ENCODE measurements around the gene KCNH6. TPM values are rescaled to one million over a fixed set of nuclear protein-coding genes. Genes with fewer than 3 reads are reported as not detected.

KCNH6 gene
- total RNA-seq, 2 experiments from 2014 or later, result not detected

DNA sequence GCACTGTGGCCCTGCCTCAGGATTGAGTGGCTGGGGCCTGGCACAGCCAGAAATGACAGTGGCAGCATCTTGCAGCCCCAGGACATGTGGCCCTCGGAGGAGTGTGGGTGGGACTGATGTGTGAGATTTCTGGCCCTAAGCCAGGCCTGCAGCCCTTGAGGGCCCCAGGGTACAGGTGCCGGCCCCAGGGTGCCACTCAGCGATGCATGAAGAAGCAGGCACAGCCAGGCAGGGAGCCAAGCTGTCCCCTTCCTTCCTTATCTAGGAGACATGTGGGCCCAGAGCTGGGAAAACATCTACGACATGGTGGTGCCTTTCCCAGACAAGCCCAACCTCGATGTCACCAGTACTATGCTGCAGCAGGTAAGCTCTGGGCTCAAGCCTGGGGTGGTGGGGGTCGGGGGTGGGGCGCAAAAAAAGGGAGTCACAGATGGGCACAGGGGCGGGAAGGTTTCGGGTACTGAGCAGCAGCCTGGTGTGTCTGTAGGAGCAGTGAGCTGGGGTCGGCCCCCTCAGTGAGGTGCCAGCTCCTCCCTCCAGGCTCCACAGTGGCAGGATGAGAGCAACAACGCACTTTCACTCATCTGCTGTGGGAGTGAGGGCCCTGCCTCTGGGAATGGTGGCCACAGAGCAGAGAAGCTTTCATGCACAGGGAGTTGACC lies 42.2 kb upstream of the KCNH6 start:
- peaks cover 20% of the 10 kb centered on the region for H3K27me3 Mint-ChIP-seq
- H3K9me3 Mint-ChIP-seq (ENCODE audit: low read depth), result no peaks in the 10 kb centered on the region
- DNase-seq (no peak), ATAC-seq (no peak)
- peaks cover 10% of the 10 kb centered on the region for H3K4me1 Mint-ChIP-seq
- no peak overlapping the region for H3K4me3 Mint-ChIP-seq
- CTCF ChIA-PET, result interaction anchor here (1.2 to 10.5 kb wide), 4 partner anchors 12 to 131 kb away, joined by 4 to 324 read pairs (median 36); no protein-coding TSS in a partner anchor
- no peaks in the 10 kb centered on the region for H3K36me3 Mint-ChIP-seq
- H3K27ac Mint-ChIP-seq, result no peak overlapping the region

DNA sequence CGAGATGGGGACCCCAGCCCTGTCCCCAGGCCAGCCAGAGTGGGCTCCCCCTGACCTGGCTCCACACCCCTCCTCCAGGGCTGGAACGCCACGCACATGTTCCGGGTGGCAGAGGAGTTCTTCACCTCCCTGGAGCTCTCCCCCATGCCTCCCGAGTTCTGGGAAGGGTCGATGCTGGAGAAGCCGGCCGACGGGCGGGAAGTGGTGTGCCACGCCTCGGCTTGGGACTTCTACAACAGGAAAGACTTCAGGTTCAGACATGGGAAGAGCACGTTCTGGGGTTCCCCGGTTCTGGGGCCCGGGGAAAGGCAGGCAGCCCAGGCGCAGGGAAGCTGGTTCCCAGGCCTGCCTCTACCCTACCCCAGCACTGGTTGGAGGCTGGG lies 41.7 kb upstream of the KCNH6 start:
- peaks cover 10% of the 10 kb centered on the region for H3K4me1 Mint-ChIP-seq
- H3K27ac Mint-ChIP-seq, result no peak overlapping the region
- no peaks in the 10 kb centered on the region for H3K36me3 Mint-ChIP-seq
- DNase-seq (no peak), ATAC-seq (no peak)
- H3K9me3 Mint-ChIP-seq (ENCODE audit: low read depth), result no peaks in the 10 kb centered on the region
- no peak overlapping the region for H3K4me3 Mint-ChIP-seq
- CTCF ChIA-PET, result interaction anchor here (1.2 to 10.5 kb wide), 3 partner anchors 46 to 130 kb away, joined by 4 to 324 read pairs (median 53); no protein-coding TSS in a partner anchor
- H3K27me3 Mint-ChIP-seq, result peaks cover 17% of the 10 kb centered on the region

DNA sequence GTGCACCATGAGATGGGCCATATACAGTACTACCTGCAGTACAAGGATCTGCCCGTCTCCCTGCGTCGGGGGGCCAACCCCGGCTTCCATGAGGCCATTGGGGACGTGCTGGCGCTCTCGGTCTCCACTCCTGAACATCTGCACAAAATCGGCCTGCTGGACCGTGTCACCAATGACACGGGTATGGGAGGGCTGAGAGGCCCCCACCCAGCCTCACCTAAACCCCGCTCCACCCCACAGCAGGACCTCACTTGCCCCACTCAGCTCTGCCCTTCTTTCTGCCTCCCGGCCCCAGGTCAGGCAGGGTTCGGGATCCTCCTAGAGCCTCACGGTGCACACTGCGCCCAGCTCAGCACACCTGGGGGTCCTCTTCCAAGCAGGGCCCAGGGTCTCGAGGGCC lies 40.6 kb upstream of the KCNH6 start:
- CTCF ChIA-PET, result interaction anchor here (7.2 to 10.5 kb wide), 2 partner anchors 47 to 57 kb away, joined by 53 to 324 read pairs; no protein-coding TSS in a partner anchor
- DNase-seq (no peak), ATAC-seq (no peak)
- H3K4me3 Mint-ChIP-seq, result no peak overlapping the region
- no peaks in the 10 kb centered on the region for H3K36me3 Mint-ChIP-seq
- peaks cover 9% of the 10 kb centered on the region for H3K4me1 Mint-ChIP-seq
- H3K9me3 Mint-ChIP-seq (ENCODE audit: low read depth), result no peaks in the 10 kb centered on the region
- H3K27ac Mint-ChIP-seq, result no peak overlapping the region
- H3K27me3 Mint-ChIP-seq, result peaks cover 15% of the 10 kb centered on the region

DNA sequence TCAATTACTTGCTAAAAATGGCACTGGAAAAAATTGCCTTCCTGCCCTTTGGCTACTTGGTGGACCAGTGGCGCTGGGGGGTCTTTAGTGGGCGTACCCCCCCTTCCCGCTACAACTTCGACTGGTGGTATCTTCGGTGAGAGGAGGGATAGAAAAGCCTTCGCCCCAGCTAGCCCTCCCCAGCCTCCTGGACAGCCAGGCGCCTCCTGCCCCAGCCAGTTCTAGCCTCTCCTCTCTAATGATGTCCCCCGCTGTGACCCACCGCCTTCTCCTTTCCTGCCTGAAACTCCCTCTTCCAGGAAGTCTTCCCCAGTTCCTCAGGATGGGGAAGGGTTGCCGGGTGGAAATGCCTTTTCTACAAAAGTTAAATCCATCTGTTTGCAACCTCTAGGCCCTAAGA lies 40.1 kb upstream of the KCNH6 start:
- peaks cover 10% of the 10 kb centered on the region for H3K27me3 Mint-ChIP-seq
- H3K9me3 Mint-ChIP-seq (ENCODE audit: low read depth), result no peaks in the 10 kb centered on the region
- H3K4me1 Mint-ChIP-seq, result peaks cover 4% of the 10 kb centered on the region
- DNase-seq (no peak), ATAC-seq (no peak)
- H3K4me3 Mint-ChIP-seq, result no peak overlapping the region
- H3K36me3 Mint-ChIP-seq, result no peaks in the 10 kb centered on the region
- H3K27ac Mint-ChIP-seq, result no peak overlapping the region
- CTCF ChIA-PET, result interaction anchor here (0.6 to 10.5 kb wide), 3 partner anchors 47 to 609 kb away, joined by 3 to 324 read pairs (median 53); no protein-coding TSS in a partner anchor

DNA sequence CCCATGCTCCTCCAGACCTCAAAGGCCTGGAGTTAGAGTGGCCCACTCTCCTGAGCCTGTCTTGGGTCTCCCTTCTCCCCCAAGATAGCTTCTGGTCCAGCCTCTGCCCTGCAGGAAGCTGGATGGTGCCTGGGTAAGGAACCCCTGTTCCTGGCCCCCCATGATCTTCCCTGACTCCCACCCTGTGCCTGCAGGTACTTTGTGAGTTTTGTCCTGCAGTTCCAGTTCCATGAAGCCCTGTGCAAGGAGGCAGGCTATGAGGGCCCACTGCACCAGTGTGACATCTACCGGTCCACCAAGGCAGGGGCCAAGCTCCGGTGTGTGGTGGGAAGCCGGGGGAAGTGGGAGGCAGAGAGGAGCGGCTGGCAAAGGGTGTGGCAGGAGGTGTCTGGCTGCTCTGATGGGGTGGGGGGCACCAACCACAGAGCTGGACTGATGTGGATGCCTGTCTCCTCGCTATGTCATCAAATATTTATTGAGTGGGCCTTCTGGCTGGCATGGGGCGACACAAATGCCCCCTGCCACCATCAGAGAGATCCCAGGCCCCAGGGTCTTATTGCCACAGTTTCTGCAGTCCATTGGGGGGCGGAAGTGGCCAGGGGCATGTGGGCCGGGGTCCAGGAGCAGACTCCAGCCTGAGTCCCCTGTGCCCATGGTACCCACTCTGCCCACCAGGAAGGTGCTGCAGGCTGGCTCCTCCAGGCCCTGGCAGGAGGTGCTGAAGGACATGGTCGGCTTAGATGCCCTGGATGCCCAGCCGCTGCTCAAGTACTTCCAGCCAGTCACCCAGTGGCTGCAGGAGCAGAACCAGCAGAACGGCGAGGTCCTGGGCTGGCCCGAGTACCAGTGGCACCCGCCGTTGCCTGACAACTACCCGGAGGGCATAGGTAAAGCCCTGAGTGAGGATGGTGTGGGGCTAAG lies 39.2 kb upstream of the KCNH6 start:
- CTCF ChIA-PET, result interaction anchor here (0.6 to 10.5 kb wide), 2 partner anchors 58 to 609 kb away, joined by 3 to 324 read pairs; no protein-coding TSS in a partner anchor
- Mint-ChIP-seq H3K27ac (no peak overlapping the region), H3K9me3 (ENCODE audit: low read depth) (no peaks in the 10 kb centered on the region), H3K4me3 (no peak overlapping the region), H3K36me3 (no peaks in the 10 kb centered on the region), H3K4me1 (no peaks in the 10 kb centered on the region), H3K27me3 (peaks cover 1% of the 10 kb centered on the region)
- DNase-seq (no peak), ATAC-seq (no peak)

DNA sequence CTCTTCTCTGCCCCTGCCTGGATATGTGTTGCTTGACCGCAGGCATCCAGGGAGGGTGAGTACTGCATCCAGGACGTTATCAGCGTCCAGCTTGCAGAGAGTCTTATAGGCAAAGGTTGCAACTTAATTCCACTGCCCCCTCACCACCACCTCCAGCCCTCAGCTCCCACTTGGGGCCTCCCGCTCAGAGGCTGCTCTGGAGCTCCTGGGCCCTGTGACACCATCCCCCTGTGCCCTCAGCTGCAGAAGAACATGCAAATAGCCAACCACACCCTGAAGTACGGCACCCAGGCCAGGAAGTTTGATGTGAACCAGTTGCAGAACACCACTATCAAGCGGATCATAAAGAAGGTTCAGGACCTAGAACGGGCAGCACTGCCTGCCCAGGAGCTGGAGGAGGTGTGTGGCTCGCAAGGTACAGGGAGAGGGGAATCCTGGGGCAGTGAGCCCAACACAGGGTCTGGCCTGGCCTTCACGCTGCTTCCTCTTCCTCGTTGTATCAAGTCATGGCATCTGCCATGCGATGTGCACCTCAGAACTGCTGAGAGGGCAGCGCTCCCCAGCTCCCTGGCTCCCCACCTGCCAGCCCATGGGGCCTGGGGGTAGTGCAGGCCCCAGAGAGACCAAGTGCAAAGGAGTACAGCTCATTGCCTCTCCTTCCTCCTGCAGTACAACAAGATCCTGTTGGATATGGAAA lies 36.7 kb upstream of the KCNH6 start:
- ATAC-seq, result no peak
- no peak overlapping the region for H3K4me3 Mint-ChIP-seq

DNA sequence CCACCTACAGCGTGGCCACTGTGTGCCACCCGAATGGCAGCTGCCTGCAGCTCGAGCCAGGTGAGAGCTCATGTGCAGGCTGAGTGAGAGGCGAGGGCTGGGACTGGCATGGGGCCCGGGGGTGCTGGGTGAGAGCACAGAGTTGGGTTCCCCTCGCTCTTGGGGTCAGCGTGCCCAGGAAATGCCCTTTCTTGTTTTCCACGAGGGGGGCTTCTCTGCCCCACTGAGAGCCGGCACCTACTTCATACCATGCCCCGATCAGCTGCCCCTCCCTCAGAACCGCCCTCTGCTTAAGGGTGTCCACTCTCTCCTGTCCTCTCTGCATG lies 36.2 kb upstream of the KCNH6 start:
- ATAC-seq (no peak), DNase-seq (no peak)
- no peaks in the 10 kb centered on the region for H3K27me3 Mint-ChIP-seq
- no peak overlapping the region for H3K4me3 Mint-ChIP-seq
- H3K4me1 Mint-ChIP-seq, result no peaks in the 10 kb centered on the region
- CTCF ChIA-PET, result interaction anchor here (1.2 to 2.7 kb wide), 4 partner anchors 8 to 62 kb away, joined by 4 to 13 read pairs (median 5); partner anchors contain the start of gene ACE
- H3K9me3 Mint-ChIP-seq (ENCODE audit: low read depth), result no peaks in the 10 kb centered on the region
- no peak overlapping the region for H3K27ac Mint-ChIP-seq
- H3K36me3 Mint-ChIP-seq, result no peaks in the 10 kb centered on the region

More for the DNA sequence above, 36.7 kb upstream of the KCNH6 start:
- Mint-ChIP-seq H3K4me1 (no peaks in the 10 kb centered on the region), H3K27me3 (no peaks in the 10 kb centered on the region), H3K27ac (no peak overlapping the region), H3K9me3 (ENCODE audit: low read depth) (no peaks in the 10 kb centered on the region), H3K36me3 (no peaks in the 10 kb centered on the region)
- CTCF ChIA-PET, result interaction anchor here (1.2 to 2.7 kb wide), 5 partner anchors 8 to 129 kb away, joined by 3 to 13 read pairs (median 4); partner anchors contain the start of gene ACE
- DNase-seq, result no peak

DNA sequence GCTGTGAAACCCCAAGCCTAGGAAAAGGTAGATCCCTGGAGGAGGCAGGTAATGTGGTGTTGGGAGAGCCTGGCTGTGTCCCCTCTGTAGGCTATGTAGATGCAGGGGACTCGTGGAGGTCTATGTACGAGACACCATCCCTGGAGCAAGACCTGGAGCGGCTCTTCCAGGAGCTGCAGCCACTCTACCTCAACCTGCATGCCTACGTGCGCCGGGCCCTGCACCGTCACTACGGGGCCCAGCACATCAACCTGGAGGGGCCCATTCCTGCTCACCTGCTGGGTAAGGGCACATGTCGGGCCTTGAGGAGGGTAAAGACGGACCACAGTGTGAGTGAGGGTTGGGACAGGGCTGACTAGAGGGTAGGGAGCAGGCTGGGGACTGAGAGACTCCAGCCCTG lies 34.3 kb upstream of the KCNH6 start:
- no peak overlapping the region for H3K27ac Mint-ChIP-seq
- no peak overlapping the region for H3K4me3 Mint-ChIP-seq
- H3K36me3 Mint-ChIP-seq, result no peaks in the 10 kb centered on the region
- no peaks in the 10 kb centered on the region for H3K4me1 Mint-ChIP-seq
- H3K27me3 Mint-ChIP-seq, result no peaks in the 10 kb centered on the region
- CTCF ChIA-PET, result interaction anchor here (2.7 kb wide), 1 partner anchor 10 kb away, joined by 13 read pairs; no protein-coding TSS in a partner anchor
- ATAC-seq, result no peak
- DNase-seq, result no peak
- H3K9me3 Mint-ChIP-seq (ENCODE audit: low read depth), result no peaks in the 10 kb centered on the region

DNA sequence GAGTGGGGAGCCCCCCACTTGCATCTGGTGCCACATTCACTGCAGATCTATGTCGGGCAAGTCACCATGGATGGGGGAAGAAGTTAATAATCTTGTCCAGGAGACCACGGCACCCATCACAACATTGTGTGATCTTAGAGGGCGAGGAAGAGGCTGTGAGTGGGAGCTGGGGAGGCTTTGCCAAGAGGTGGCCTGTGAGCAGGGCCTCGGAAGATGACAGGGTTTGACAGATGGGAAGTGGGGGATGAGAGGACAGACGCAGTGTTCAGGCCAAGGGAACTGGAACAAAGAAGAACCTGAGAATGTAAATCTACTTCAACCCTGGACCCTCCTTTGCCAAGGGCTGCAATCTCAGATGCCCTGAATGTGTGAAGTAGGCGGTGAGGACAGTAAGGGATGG lies 33.9 kb upstream of the KCNH6 start:
- DNase-seq (no peak), ATAC-seq (no peak)
- Mint-ChIP-seq H3K36me3 (no peaks in the 10 kb centered on the region), H3K27ac (no peak overlapping the region), H3K4me3 (no peak overlapping the region), H3K4me1 (no peaks in the 10 kb centered on the region), H3K9me3 (ENCODE audit: low read depth) (no peaks in the 10 kb centered on the region), H3K27me3 (no peaks in the 10 kb centered on the region)
- CTCF ChIA-PET, result no interaction called here

DNA sequence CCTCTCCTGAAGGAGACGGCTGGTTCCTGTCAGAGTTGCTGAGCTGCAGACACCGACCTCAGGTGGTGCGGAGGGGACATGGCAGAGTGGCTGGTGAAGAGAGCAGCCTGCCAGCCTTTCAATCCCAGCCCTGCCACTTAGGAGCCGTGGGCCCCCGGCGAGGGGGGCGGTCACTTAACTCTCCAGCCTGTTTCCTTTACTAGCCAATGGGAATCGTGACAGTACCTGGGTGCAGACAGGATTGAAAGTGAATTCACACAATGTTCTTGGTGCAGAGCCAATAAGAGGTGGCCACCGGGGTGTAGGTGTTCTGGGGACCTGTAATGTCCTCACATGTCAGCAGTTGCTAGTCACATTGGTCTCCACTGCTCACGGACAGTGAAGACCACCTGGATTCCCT lies 32.8 kb upstream of the KCNH6 start:
- ATAC-seq (no peak), DNase-seq (no peak)
- H3K36me3 Mint-ChIP-seq, result no peaks in the 10 kb centered on the region
- CTCF ChIA-PET, result no interaction called here
- no peaks in the 10 kb centered on the region for H3K27me3 Mint-ChIP-seq
- H3K9me3 Mint-ChIP-seq (ENCODE audit: low read depth), result no peaks in the 10 kb centered on the region
- H3K4me1 Mint-ChIP-seq, result no peaks in the 10 kb centered on the region
- no peak overlapping the region for H3K4me3 Mint-ChIP-seq
- no peak overlapping the region for H3K27ac Mint-ChIP-seq

DNA sequence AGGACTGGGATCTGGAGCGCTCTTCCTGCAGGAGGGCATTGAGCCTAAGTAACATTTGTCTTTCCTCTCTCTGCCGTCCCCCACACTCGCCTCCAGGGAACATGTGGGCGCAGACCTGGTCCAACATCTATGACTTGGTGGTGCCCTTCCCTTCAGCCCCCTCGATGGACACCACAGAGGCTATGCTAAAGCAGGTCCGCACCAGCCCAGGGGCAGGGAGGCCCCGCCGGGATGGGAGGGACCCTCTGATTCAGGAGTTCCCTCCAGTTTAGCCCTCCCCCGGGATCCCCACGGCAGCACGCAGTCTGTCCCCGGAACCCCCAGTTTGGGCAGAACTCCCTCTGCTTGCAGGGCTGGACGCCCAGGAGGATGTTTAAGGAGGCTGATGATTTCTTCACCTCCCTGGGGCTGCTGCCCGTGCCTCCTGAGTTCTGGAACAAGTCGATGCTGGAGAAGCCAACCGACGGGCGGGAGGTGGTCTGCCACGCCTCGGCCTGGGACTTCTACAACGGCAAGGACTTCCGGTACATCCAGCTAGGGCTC lies 32.2 kb upstream of the KCNH6 start:
- H3K27ac Mint-ChIP-seq, result no peak overlapping the region
- no peaks in the 10 kb centered on the region for H3K4me1 Mint-ChIP-seq
- ATAC-seq (no peak), DNase-seq (no peak)
- H3K36me3 Mint-ChIP-seq, result no peaks in the 10 kb centered on the region
- CTCF ChIA-PET, result interaction anchor here (1.4 kb wide), 1 partner anchor 22 kb away, joined by 3 read pairs; no protein-coding TSS in a partner anchor
- no peaks in the 10 kb centered on the region for H3K27me3 Mint-ChIP-seq
- no peaks in the 10 kb centered on the region for H3K9me3 Mint-ChIP-seq (ENCODE audit: low read depth)
- no peak overlapping the region for H3K4me3 Mint-ChIP-seq

DNA sequence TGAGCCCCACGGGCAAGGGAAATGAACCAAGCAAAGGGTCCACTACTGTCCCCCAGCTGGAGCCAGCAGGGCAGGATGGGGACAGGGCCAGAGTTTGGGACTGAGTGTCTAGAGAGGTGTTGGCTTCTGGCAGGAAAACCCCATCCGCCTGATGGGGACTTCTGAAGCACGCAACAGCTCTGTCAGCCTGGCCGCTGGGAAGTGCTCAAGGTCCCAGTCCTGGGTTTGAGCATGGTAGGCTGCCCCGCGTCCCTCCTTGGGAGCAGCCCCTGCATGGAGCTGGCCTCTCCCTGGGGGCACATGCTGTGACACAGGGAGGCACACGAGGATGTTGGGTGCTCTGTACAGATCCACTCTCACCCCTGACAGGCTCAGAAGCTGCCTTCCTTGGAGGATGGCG lies 31.7 kb upstream of the KCNH6 start:
- no peak overlapping the region for H3K27ac Mint-ChIP-seq
- H3K27me3 Mint-ChIP-seq, result no peaks in the 10 kb centered on the region
- no peaks in the 10 kb centered on the region for H3K36me3 Mint-ChIP-seq
- DNase-seq (no peak), ATAC-seq (no peak)
- H3K9me3 Mint-ChIP-seq (ENCODE audit: low read depth), result no peaks in the 10 kb centered on the region
- no peaks in the 10 kb centered on the region for H3K4me1 Mint-ChIP-seq
- CTCF ChIA-PET, result interaction anchor here (1.4 kb wide), 1 partner anchor 22 kb away, joined by 3 read pairs; no protein-coding TSS in a partner anchor
- no peak overlapping the region for H3K4me3 Mint-ChIP-seq
